Measurements from ENCODE around the gene GUK1. TPM values are rescaled to one million over a fixed set of nuclear protein-coding genes. Genes with fewer than 3 reads are reported as not detected.

Gene GUK1
- total RNA-seq, 4 donors from 2014 or later, result 183 to 573 (median 382) TPM

- Histone ChIP-seq H3K27me3 (no peaks in the 10 kb centered on the region), H3K36me3 (no peaks in the 10 kb centered on the region), H3K27ac (peak overlapping the region; percentile 97 to 100 (median 98)), H3K4me3 (peak overlapping the region; percentile 68 to 98 (median 86)), H3K9me3 (no peaks in the 10 kb centered on the region), H3K4me1 (peaks cover 18 to 38% (median 25%) of the 10 kb centered on the region in 4 donors)
- peak; percentile 58 for DNase-seq
- intact Hi-C loops (cut with DNase I; ENCODE audit: low total_unique reads), result loop anchor here (2.0 kb wide), 1 partner anchor 59 kb away; the partner anchor contains the start of gene ARF1
- in situ Hi-C loops (cut with MboI; ENCODE audit: low pct_ligation_motif_present in 1 of 4, low pct_unique_long_range_greater_than_20kb in 1 of 4, low sequenced_read_pairs in 3 of 4), result no loop called here
- no peak for TF ChIP-seq CTCF (IDR thresholded peaks at IDR 0.05)
- no peak for TF ChIP-seq POLR2A (IDR thresholded peaks at IDR 0.05)
- TF ChIP-seq POLR2AphosphoS5 (IDR thresholded peaks at IDR 0.05), result no peak
- TF ChIP-seq EP300 (IDR thresholded peaks at IDR 0.05; ENCODE audit: low read depth), result no peak
- WGBS, 2 donors (ENCODE audit: low coverage in 1 of 2), result 19% methylated on average over 27 of the region's 27 CpGs; no CpG with 5 or more reads in 1 of the 2 donors
These were observed 1.4 kb downstream of the GUK1 start for GRCh38 chr1:228141226-228142044.

- Histone ChIP-seq H3K27ac (peak overlapping the region; percentile 97 to 100 (median 98)), H3K36me3 (no peaks in the 10 kb centered on the region), H3K4me1 (peaks cover 18 to 38% (median 25%) of the 10 kb centered on the region in 4 donors), H3K4me3 (peak overlapping the region in 1 of 4 donors; percentile 98), H3K27me3 (no peaks in the 10 kb centered on the region), H3K9me3 (no peaks in the 10 kb centered on the region)
- in situ Hi-C loops (cut with MboI; ENCODE audit: low pct_ligation_motif_present in 1 of 4, low pct_unique_long_range_greater_than_20kb in 1 of 4, low sequenced_read_pairs in 3 of 4), result no loop called here
- TF ChIP-seq CTCF (IDR thresholded peaks at IDR 0.05) (no peak), POLR2A (IDR thresholded peaks at IDR 0.05) (no peak), EP300 (IDR thresholded peaks at IDR 0.05; ENCODE audit: low read depth) (no peak)
- intact Hi-C loops (cut with DNase I; ENCODE audit: low total_unique reads), result no loop called here
- DNase-seq, result no peak
- 64% methylated on average over 15 of the region's 16 CpGs; no CpG with 5 or more reads in 1 of the 2 donors for WGBS, 2 donors (ENCODE audit: low coverage in 1 of 2)
These were observed 2.1 kb downstream of the GUK1 start for GRCh38 chr1:228142155-228142691.

GRCh38 chr1:228142701-228143136 lies 2.6 kb downstream of the GUK1 start:
- TF ChIP-seq POLR2A (IDR thresholded peaks at IDR 0.05), result no peak
- TF ChIP-seq CTCF (IDR thresholded peaks at IDR 0.05), result no peak
- no peak for TF ChIP-seq EP300 (IDR thresholded peaks at IDR 0.05; ENCODE audit: low read depth)
- TF ChIP-seq POLR2AphosphoS5 (IDR thresholded peaks at IDR 0.05), result no peak
- H3K9me3 ChIP-seq, result no peaks in the 10 kb centered on the region
- H3K36me3 ChIP-seq, result no peaks in the 10 kb centered on the region
- intact Hi-C loops (cut with DNase I; ENCODE audit: low total_unique reads), result no loop called here
- peaks cover 18 to 38% (median 25%) of the 10 kb centered on the region in 4 donors for H3K4me1 ChIP-seq
- H3K4me3 ChIP-seq, result no peak overlapping the region
- peak overlapping the region in 1 of 4 donors; percentile 99 for H3K27ac ChIP-seq
- 77 to 93% methylated on average over 3 to 10 of the region's 11 CpGs for WGBS, 2 donors (ENCODE audit: low coverage in 1 of 2)
- H3K27me3 ChIP-seq, result no peaks in the 10 kb centered on the region
- no peak for DNase-seq
- in situ Hi-C loops (cut with MboI; ENCODE audit: low pct_ligation_motif_present in 1 of 4, low pct_unique_long_range_greater_than_20kb in 1 of 4, low sequenced_read_pairs in 3 of 4), result no loop called here

DNA sequence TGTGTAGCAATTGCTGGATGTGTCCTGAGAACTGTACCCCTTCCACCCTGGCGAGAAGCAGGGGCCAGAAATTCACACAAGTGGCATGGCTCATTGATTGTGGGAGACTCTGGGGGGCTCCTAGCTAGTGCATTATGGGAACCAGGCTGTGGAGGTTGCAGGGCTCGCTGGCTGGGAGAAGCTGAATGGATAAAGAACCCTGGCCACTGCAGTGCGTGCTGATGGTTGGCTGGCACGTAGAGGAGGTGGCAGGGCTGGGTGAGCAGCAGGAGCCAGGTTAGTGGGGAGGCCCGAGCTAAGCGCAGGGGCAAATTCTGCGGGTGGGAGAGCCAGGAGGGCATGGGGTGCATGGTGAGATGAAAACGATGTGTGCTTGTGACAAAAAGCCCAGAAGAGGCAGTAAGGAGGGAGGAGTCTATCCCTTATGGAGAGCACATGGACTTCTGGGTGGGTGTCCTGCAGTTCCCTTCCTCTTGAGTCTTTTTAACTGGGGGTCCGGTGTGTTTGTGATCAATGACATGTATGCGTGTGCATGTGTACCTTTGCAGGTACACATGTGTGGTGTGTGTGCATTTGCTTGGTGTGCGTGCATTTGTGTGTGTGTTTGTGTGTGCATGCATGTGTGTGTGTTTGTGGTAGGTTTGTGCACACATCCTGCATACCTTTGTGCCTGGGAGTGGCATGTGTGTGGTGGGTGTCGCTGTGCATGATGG lies 3.6 kb downstream of the GUK1 start:
- Histone ChIP-seq H3K9me3 (no peaks in the 10 kb centered on the region), H3K4me1 (peaks cover 18 to 42% (median 25%) of the 10 kb centered on the region in 4 donors), H3K27me3 (no peaks in the 10 kb centered on the region), H3K27ac (no peak overlapping the region), H3K36me3 (no peaks in the 10 kb centered on the region), H3K4me3 (no peak overlapping the region)
- in situ Hi-C loops (cut with MboI; ENCODE audit: low pct_ligation_motif_present in 1 of 4, low pct_unique_long_range_greater_than_20kb in 1 of 4, low sequenced_read_pairs in 3 of 4) (no loop called here), intact Hi-C loops (cut with DNase I; ENCODE audit: low total_unique reads) (no loop called here)
- TF ChIP-seq CTCF (IDR thresholded peaks at IDR 0.05), result no peak
- WGBS, 2 donors (ENCODE audit: low coverage in 1 of 2), result 86 to 93% methylated on average over 10 to 12 of the region's 12 CpGs
- no peak for DNase-seq
